Activated CD8-positive, alpha-beta memory T cell treated with anti-CD3 and anti-CD28 coated beads, Interleukin-2, amount 10 ng/mL, durations not matched to agents 7 days and 5 days (primary cell): ENCODE measurements around the gene DNAH10. TPM values are rescaled to one million over a fixed set of nuclear protein-coding genes. Genes with fewer than 3 reads are reported as not detected.

Source experiments
- total RNA-seq, 2 experiments: library from RNA; stranded (reverse); gene quantifications; one replicate each; pipeline ENCODE4 v1.2.3, GENCODE V29; 2021

DNAH10 gene
- total RNA-seq, 2 experiments from 2014 or later, result 0.05 to 0.76 TPM

Other genes with a start within 250 kb of the DNAH10 start
- gene RILPL1, start 228.6 kb upstream of the DNAH10 start, total RNA-seq, result 1 to 10 TPM; 1.5 TPM
- 100 to 1,000 TPM; 132 to 172 TPM for gene TMED2, start 177.7 kb upstream of the DNAH10 start, total RNA-seq
- 10 to 100 TPM; 46.8 to 51.0 TPM for gene DDX55, start 160.2 kb upstream of the DNAH10 start, total RNA-seq
- 10 to 100 TPM; 60.3 to 76.4 TPM for gene EIF2B1, start 128.6 kb upstream of the DNAH10 start, total RNA-seq
- gene GTF2H3, start 128.5 kb upstream of the DNAH10 start, total RNA-seq, result 10 to 100 TPM; 46.1 to 49.6 TPM
- 1 to 10 TPM; 2.6 to 2.9 TPM for gene TCTN2, start 91.2 kb upstream of the DNAH10 start, total RNA-seq
- gene ATP6V0A2, start 49.9 kb upstream of the DNAH10 start, total RNA-seq, result 10 to 100 TPM; 76.6 to 91.6 TPM
- 10 to 100 TPM; 16.4 to 19.8 TPM for gene CCDC92, start 210.5 kb downstream of the DNAH10 start, total RNA-seq
- 10 to 100 TPM; 45.8 to 52.5 TPM for gene ZNF664, start 210.9 kb downstream of the DNAH10 start, total RNA-seq